Activated naive CD4-positive, alpha-beta T cell treated with anti-CD3 and anti-CD28 coated beads, Interleukin-2, amount 50 U/mL, for 24 hours (primary cell): ENCODE measurements around the gene ANKRD55.

Experiments
- H3K27ac Mint-ChIP-seq: one replicate; pipeline ENCODE4 v1.8.0; 2021; ENCODE audit warnings: mild to moderate bottlenecking, mixed read lengths
- H3K27me3 Mint-ChIP-seq: one replicate; pipeline ENCODE4 v1.8.0; 2021; ENCODE audit warnings: mixed read lengths
- H3K36me3 Mint-ChIP-seq: one replicate; pipeline ENCODE4 v1.8.0; 2021; ENCODE audit warnings: mixed read lengths
- H3K4me1 Mint-ChIP-seq: one replicate; pipeline ENCODE4 v1.8.0; 2021; ENCODE audit warnings: mixed read lengths
- H3K4me3 Mint-ChIP-seq: one replicate; pipeline ENCODE4 v1.8.0; 2021; ENCODE audit warnings: mild to moderate bottlenecking, mixed read lengths
- H3K9me3 Mint-ChIP-seq: one replicate; pipeline ENCODE4 v1.8.0; 2021; ENCODE audit warnings: mixed read lengths

Gene ANKRD55

GRCh38 chr5:56101180-56101579 is 131.9 kb downstream of the ANKRD55 start:
- H3K4me3 Mint-ChIP-seq: peak overlapping the region; percentile 80
- no peaks in the 10 kb centered on the region for H3K27me3 Mint-ChIP-seq
- H3K4me1 Mint-ChIP-seq: peaks cover 95% of the 10 kb centered on the region
- H3K36me3 Mint-ChIP-seq: peaks cover 4% of the 10 kb centered on the region
- H3K9me3 Mint-ChIP-seq: no peaks in the 10 kb centered on the region
- H3K27ac Mint-ChIP-seq: peak overlapping the region; percentile 93

GRCh38 chr5:56100439-56101176 is 132.5 kb downstream of the ANKRD55 start:
- Mint-ChIP-seq H3K27ac (peak overlapping the region; percentile 93), H3K36me3 (peaks cover 4% of the 10 kb centered on the region), H3K27me3 (no peaks in the 10 kb centered on the region), H3K9me3 (no peaks in the 10 kb centered on the region), H3K4me3 (peak overlapping the region; percentile 80), H3K4me1 (peaks cover 95% of the 10 kb centered on the region)

- H3K9me3 Mint-ChIP-seq: no peaks in the 10 kb centered on the region
- no peaks in the 10 kb centered on the region for H3K27me3 Mint-ChIP-seq
- peaks cover 95% of the 10 kb centered on the region for H3K4me1 Mint-ChIP-seq
- H3K4me3 Mint-ChIP-seq: peak overlapping the region; percentile 19
- peaks cover 2% of the 10 kb centered on the region for H3K36me3 Mint-ChIP-seq
- H3K27ac Mint-ChIP-seq: peak overlapping the region; percentile 98
Observed at GRCh38 chr5:56099346-56099745, 133.8 kb downstream of the ANKRD55 start.

- H3K27me3 Mint-ChIP-seq: no peaks in the 10 kb centered on the region
- no peak overlapping the region for H3K4me3 Mint-ChIP-seq
- H3K36me3 Mint-ChIP-seq: peaks cover 2% of the 10 kb centered on the region
- H3K4me1 Mint-ChIP-seq: peaks cover 91% of the 10 kb centered on the region
- H3K9me3 Mint-ChIP-seq: no peaks in the 10 kb centered on the region
- H3K27ac Mint-ChIP-seq: no peak overlapping the region
Observed at GRCh38 chr5:56097055-56097454, 136.1 kb downstream of the ANKRD55 start.

DNA sequence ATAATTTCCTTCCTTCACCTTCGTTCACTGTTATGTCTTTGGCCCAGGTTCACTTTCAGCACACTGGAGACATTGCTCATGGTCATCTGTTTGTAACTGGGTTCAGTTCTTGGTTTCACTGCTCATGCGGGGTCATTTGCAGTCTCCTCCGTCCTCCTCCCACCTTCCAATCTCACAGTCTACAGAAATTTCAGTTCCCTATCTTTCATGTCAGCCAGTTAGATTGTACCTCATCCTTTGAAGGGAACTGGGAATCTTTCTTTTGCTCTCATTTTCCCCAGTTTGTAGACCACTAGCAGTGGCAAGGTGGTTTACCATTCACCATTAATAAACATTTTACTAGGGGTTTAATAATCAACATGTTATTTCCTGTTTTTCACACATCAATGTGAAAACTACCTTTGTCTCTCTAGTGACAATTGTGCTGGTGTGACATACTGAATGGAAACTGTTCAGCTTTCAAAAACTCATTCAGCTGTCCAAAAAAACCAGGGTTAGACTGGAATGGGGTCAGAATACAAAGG is 137.5 kb downstream of the ANKRD55 start:
- peaks cover 91% of the 10 kb centered on the region for H3K4me1 Mint-ChIP-seq
- H3K27me3 Mint-ChIP-seq: no peaks in the 10 kb centered on the region
- H3K9me3 Mint-ChIP-seq: no peaks in the 10 kb centered on the region
- H3K27ac Mint-ChIP-seq: peak overlapping the region; percentile 92
- peak overlapping the region; percentile 42 for H3K4me3 Mint-ChIP-seq
- H3K36me3 Mint-ChIP-seq: peaks cover 2% of the 10 kb centered on the region

DNA sequence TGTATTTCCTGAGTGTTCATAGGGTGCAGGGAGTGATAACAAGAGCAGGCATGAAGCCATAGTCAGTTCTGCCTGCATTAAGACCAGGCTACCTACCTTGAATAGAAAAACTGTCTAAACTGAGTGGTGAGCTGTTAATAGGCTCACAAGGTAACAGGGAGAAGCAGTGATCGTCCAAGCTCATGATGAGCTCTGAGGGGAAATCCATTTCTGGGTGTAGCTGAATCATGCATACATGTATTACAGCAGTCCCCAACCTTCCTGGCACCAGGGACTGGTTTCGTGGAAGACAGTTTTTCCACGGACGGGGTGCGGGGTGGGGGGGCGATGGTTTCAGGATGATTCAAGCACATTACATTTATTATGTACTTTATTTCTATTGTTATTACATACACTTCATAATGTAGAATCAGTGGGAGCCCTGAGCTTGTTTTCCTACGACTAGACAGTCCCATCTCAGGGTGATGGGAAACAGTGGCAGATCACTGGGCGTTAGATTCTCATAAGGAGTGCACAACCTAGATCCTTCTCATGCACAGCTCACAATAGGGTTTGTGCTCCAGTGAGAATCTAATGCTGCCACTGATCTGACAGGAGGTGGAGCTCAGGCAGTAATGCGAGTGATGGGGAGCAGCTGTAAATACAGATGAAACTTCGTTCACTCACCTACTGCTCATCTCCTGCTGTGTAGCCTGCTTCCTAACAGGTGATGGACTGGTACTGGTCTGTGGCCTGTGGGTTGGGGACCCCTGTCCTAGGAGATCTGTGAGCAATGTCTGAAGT is 138.4 kb downstream of the ANKRD55 start:
- Mint-ChIP-seq H3K27me3 (no peaks in the 10 kb centered on the region), H3K4me1 (peaks cover 92% of the 10 kb centered on the region), H3K27ac (peak overlapping the region; percentile 94), H3K9me3 (no peaks in the 10 kb centered on the region), H3K4me3 (peak overlapping the region; percentile 50), H3K36me3 (peaks cover 2% of the 10 kb centered on the region)

- H3K36me3 Mint-ChIP-seq: peaks cover 2% of the 10 kb centered on the region
- H3K9me3 Mint-ChIP-seq: no peaks in the 10 kb centered on the region
- H3K27ac Mint-ChIP-seq: peak overlapping the region; percentile 94
- no peaks in the 10 kb centered on the region for H3K27me3 Mint-ChIP-seq
- H3K4me3 Mint-ChIP-seq: no peak overlapping the region
- peaks cover 93% of the 10 kb centered on the region for H3K4me1 Mint-ChIP-seq
Observed at GRCh38 chr5:56093970-56094369, 139.2 kb downstream of the ANKRD55 start.

DNA sequence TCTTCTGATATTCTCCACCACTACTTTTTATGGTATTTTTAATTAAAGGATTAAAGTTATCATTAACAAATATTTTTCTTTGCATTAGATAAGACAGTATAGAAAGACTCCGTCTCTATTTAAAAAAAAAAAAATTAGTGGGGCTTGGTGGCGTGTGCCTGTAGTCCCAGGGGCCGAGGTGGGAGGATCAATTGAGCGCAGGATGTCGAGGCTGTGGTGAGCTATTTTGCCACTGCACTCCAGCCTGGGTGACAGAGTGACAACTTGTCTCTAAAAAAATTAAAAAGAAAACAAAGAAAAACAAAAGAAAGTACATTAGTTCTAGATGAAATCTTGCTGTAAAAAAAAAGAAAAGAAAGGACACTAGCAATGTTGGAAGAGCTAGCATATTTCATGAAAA is 141.0 kb downstream of the ANKRD55 start:
- H3K27ac Mint-ChIP-seq: peak overlapping the region; percentile 64
- H3K27me3 Mint-ChIP-seq: no peaks in the 10 kb centered on the region

DNA sequence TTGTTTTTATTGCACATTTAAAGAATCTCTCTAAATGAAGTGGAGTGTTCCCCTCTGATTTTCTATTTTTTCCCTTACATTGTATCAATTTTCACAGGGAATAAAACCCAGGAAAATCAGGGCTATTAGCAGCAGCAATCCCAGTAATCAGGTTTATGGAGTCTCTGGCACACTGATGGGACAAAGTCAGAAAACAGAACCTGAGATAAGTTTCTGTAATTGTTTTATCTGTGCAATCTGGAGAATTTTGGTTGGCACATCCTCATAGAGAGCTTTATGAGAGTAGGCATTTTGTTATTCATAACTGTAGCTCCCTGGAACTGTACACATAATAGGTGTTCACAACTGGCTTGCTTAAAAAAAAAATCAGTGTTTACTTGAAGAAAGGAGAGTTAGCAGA is 141.5 kb downstream of the ANKRD55 start:
- Mint-ChIP-seq H3K4me3 (peak overlapping the region; percentile 42), H3K4me1 (peaks cover 78% of the 10 kb centered on the region)

More for the DNA sequence above, 141.0 kb downstream of the ANKRD55 start:
- peaks cover 2% of the 10 kb centered on the region for H3K36me3 Mint-ChIP-seq
- no peaks in the 10 kb centered on the region for H3K9me3 Mint-ChIP-seq
- H3K4me3 Mint-ChIP-seq: peak overlapping the region; percentile 64
- peaks cover 79% of the 10 kb centered on the region for H3K4me1 Mint-ChIP-seq

GRCh38 chr5:56090793-56091460 is 142.2 kb downstream of the ANKRD55 start:
- no peaks in the 10 kb centered on the region for H3K9me3 Mint-ChIP-seq
- no peak overlapping the region for H3K4me3 Mint-ChIP-seq
- no peaks in the 10 kb centered on the region for H3K27me3 Mint-ChIP-seq
- peak overlapping the region; percentile 64 for H3K27ac Mint-ChIP-seq
- no peaks in the 10 kb centered on the region for H3K36me3 Mint-ChIP-seq
- peaks cover 76% of the 10 kb centered on the region for H3K4me1 Mint-ChIP-seq

More for the DNA sequence above, 141.5 kb downstream of the ANKRD55 start:
- no peaks in the 10 kb centered on the region for H3K27me3 Mint-ChIP-seq
- peak overlapping the region; percentile 64 for H3K27ac Mint-ChIP-seq
- no peaks in the 10 kb centered on the region for H3K9me3 Mint-ChIP-seq
- peaks cover 2% of the 10 kb centered on the region for H3K36me3 Mint-ChIP-seq

GRCh38 chr5:56088967-56089829 is 143.9 kb downstream of the ANKRD55 start:
- no peaks in the 10 kb centered on the region for H3K27me3 Mint-ChIP-seq
- H3K36me3 Mint-ChIP-seq: no peaks in the 10 kb centered on the region
- peak overlapping the region; percentile 52 for H3K27ac Mint-ChIP-seq
- no peak overlapping the region for H3K4me3 Mint-ChIP-seq
- no peaks in the 10 kb centered on the region for H3K9me3 Mint-ChIP-seq
- peaks cover 75% of the 10 kb centered on the region for H3K4me1 Mint-ChIP-seq

- Mint-ChIP-seq H3K4me3 (no peak overlapping the region), H3K4me1 (peaks cover 73% of the 10 kb centered on the region), H3K36me3 (peaks cover under 1% of the 10 kb centered on the region), H3K27me3 (no peaks in the 10 kb centered on the region), H3K9me3 (no peaks in the 10 kb centered on the region), H3K27ac (no peak overlapping the region)
Observed at GRCh38 chr5:56088431-56088949, 144.6 kb downstream of the ANKRD55 start.

- Mint-ChIP-seq H3K4me3 (no peak overlapping the region), H3K27me3 (no peaks in the 10 kb centered on the region), H3K36me3 (peaks cover 2% of the 10 kb centered on the region), H3K9me3 (no peaks in the 10 kb centered on the region), H3K27ac (peak overlapping the region; percentile 27), H3K4me1 (peaks cover 67% of the 10 kb centered on the region)
Observed at GRCh38 chr5:56085193-56085592, 147.9 kb downstream of the ANKRD55 start.

- Mint-ChIP-seq H3K4me3 (peak overlapping the region; percentile 30), H3K9me3 (no peaks in the 10 kb centered on the region), H3K27me3 (no peaks in the 10 kb centered on the region), H3K27ac (peak overlapping the region; percentile 81), H3K36me3 (peaks cover 2% of the 10 kb centered on the region), H3K4me1 (peaks cover 64% of the 10 kb centered on the region)
Observed at GRCh38 chr5:56083286-56083854, 149.8 kb downstream of the ANKRD55 start.
